Gastrocnemius medialis (tissue), 4 donors: ENCODE results near the gene MGMT.

ENCODE experiments used
- CTCF ChIP-seq, 5 experiments: fragments of 450-650 bp in 3 of 5; fragments of 200-600 bp in 2 of 5; sonication (generic) in 2 of 5; IDR thresholded peaks in 4 of 5; conservative IDR thresholded peaks in 1 of 5; 1 replicate in 4 of 5; 2 replicates in 1 of 5; pipeline ENCODE4 v1.5.1; 2016 to 2019; ENCODE audit warnings: antibody characterized with exemption in 5 of 5, mild to moderate bottlenecking in 3 of 5, moderate library complexity in 3 of 5
- POLR2A ChIP-seq, 2 donors: fragments of 450-650 bp; IDR thresholded peaks; one replicate each; pipeline ENCODE4 v1.6.1; 2017; ENCODE audit warnings: antibody characterized with exemption in 2 of 2, mild to moderate bottlenecking in 2 of 2, moderate library complexity in 2 of 2

- TF ChIP-seq CTCF (IDR thresholded peaks at IDR 0.05 in 4 of 5, conservative IDR thresholded peaks at IDR 0.05 in 1 of 5) (no peak), POLR2A (IDR thresholded peaks at IDR 0.05) (no peak)
Measured at GRCh38 chr10:129678186-129678585, 211.1 kb downstream of the MGMT start.
